Measurements from ENCODE around the gene COL12A1. TPM values are rescaled to one million over a fixed set of nuclear protein-coding genes. Genes with fewer than 3 reads are reported as not detected.
A peak's percentile ranks its signal among the peaks of the same experiment; 100 is the strongest.

Gene COL12A1
- total RNA-seq, 1 donor from 2014 or later, result 15.5 TPM

DNA sequence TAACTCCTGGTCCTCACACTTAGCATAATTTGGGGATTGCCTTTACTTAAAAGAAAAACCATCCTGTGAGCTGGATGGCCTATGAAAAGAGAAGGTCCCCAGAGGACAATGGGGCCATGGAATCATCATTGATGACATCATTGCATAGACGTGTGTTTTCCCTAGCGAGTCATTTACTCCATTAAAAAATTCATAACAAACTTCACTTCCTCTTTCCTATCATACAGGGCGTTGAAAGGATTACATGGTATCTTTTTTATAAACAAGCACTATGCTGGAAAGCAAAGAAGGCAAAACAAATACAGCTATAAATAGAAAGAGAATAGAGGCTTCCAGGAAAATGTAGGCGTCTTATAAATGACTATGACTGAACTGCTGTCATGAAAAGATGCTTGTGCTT, 11.3 kb upstream of the COL12A1 start:
- no peak for DNase-seq (ENCODE audit: missing footprints)
- intact Hi-C loops (cut with DNase I), result loop anchor here (10.0 kb wide), 1 partner anchor 1542 kb away; no protein-coding TSS in a partner anchor

GRCh38 chr6:75215291-75215690, 9.4 kb upstream of the COL12A1 start:
- ATAC-seq (no peak), DNase-seq (ENCODE audit: missing footprints) (no peak)
- intact Hi-C loops (cut with DNase I), result loop anchor here (10.0 kb wide), 1 partner anchor 1540 kb away; no protein-coding TSS in a partner anchor

More for the DNA sequence above, 11.3 kb upstream of the COL12A1 start:
- ATAC-seq, result peak; percentile 71

DNA sequence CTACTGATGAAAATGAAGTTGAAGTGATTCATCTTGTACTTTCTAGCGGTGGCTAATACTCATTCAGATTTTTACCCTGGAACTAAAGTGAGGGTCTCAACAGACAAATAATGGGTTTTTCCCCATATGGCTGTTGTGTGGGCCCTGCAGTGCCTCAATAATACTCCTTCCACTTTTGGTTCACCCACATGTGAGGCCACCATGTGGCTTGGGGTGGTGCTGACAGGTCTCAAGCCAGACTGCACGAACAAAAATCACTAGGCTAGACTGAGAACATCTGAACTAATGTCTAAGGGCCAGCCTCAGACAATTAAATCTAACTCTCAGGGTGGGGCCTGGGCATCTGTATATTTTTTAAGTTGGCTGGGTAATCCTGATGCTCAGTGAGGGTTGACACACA, 7.9 kb upstream of the COL12A1 start:
- intact Hi-C loops (cut with DNase I), result loop anchor here (10.0 kb wide), 1 partner anchor 1539 kb away; no protein-coding TSS in a partner anchor
- DNase-seq (ENCODE audit: missing footprints) (no peak), ATAC-seq (no peak)

DNA sequence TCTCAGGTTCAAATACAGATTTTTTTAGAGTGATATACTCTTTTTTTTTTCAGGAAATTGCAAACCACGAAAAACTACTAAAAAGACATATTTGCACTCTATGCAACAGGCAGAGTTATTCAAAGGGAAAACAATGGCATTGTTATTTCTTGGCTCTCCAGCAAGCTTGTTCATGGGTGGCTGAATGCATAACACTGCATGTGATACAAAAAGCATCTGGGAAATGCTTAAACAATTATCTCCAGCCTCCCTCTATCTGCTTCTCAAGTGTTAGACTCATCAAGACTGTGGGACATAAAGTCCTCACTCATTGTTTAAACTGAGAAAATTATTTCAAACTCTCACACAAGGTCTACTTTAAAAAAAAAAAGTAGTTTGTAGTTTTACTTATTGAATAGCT, 7.3 kb upstream of the COL12A1 start:
- ATAC-seq (no peak), DNase-seq (ENCODE audit: missing footprints) (no peak)
- intact Hi-C loops (cut with DNase I), result loop anchor here (10.0 kb wide), 1 partner anchor 1538 kb away; no protein-coding TSS in a partner anchor

- no peak for DNase-seq (ENCODE audit: missing footprints)
- intact Hi-C loops (cut with DNase I), result loop anchor here (10.0 kb wide), 1 partner anchor 1537 kb away; no protein-coding TSS in a partner anchor
- ATAC-seq, result no peak
These were observed 6.2 kb upstream of the COL12A1 start for GRCh38 chr6:75211920-75212590.

DNA sequence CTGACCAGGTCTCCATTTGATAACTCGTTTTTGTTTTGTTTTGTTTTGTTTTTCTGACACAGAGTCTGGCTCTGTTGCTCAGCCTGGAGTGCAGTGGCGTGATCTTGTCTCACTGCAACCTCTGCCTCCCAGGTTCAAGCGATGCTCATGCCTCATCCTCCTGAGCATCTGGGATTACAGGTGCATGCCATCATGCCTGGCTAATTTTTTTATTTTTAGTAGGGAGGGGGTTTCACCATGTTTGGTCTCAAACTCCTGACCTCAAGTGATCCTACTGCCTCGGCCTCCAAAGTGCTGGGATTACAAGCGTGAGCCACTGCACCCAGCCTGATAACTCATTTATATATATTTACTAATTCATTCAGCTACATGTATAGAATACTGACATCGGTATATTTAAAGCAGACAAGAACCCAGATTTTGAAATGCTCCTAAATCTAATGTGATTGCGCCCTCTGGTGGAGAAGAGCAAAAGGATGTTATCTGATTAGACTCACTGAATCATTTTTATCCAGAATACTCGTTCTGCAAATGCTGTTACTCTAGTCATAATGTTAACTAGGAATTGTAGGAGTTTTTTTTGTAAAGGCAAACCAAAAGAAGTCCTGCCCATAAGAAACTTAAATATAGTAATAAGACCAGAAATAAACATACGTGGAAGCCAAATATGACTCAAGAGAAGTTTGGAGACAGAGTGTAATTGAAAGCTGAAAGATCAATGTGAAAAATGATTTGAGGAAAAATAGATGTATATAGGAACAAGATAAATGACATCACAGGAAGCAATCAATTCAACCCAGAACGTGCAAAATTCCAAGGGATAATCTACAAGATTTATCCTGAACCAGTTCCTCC, 5.3 kb upstream of the COL12A1 start:
- intact Hi-C loops (cut with DNase I), result loop anchor here (10.0 kb wide), 1 partner anchor 1536 kb away; no protein-coding TSS in a partner anchor
- ATAC-seq (no peak), DNase-seq (ENCODE audit: missing footprints) (no peak)

DNA sequence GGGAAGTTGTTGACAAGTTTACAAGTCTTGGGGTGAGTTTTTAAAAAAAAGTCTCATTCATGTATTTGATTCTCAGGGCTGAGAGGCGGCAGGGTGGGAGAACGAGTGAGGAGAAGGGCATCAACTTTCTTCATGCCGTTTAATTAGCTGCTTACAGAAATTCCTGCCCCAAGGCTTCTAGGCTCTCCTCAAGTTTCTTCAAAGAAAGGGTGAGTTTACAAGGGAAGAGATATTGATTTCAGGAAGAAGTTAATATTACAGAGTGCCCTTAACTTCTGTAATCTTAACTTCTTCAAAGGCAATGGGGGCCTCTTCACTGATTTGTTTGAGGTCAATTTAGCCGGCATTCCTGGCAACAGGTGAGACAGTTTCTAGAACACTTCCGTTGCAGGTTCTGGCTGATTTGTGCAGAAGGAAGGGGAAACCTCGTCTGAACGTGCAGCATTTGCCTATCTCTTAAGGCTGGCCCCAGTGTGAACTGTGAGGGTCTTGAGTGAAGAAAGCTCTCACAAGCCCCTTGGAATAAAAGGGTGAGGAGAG, 3.4 kb upstream of the COL12A1 start:
- intact Hi-C loops (cut with DNase I), result loop anchor here (2.0 to 10.0 kb wide), 7 partner anchors 214 to 1470 kb away; no protein-coding TSS in a partner anchor
- ATAC-seq, result no peak

GRCh38 chr6:75208298-75209183, 2.7 kb upstream of the COL12A1 start:
- intact Hi-C loops (cut with DNase I), result loop anchor here (2.0 to 10.0 kb wide), 7 partner anchors 214 to 1470 kb away; no protein-coding TSS in a partner anchor
- peak; percentile 74 for ATAC-seq
- peak; percentile 92 for DNase-seq (ENCODE audit: missing footprints)

More for the DNA sequence above, 3.4 kb upstream of the COL12A1 start:
- no peak for DNase-seq (ENCODE audit: missing footprints)

- DNase-seq (ENCODE audit: missing footprints) (no peak), ATAC-seq (peak; percentile 1)
- intact Hi-C loops (cut with DNase I), result loop anchor here (10.0 kb wide), 5 partner anchors 212 to 1352 kb away; no protein-coding TSS in a partner anchor
These were observed 906 bp upstream of the COL12A1 start for GRCh38 chr6:75206576-75207342.

- intact Hi-C loops (cut with DNase I), result loop anchor here (10.0 kb wide), 5 partner anchors 210 to 1350 kb away; no protein-coding TSS in a partner anchor
- no peak for ATAC-seq
- DNase-seq (ENCODE audit: missing footprints), result no peak
These were observed 686 bp downstream of the COL12A1 start for GRCh38 chr6:75204959-75205775.

- peak; percentile 80 for DNase-seq (ENCODE audit: missing footprints)
- ATAC-seq, result no peak
- intact Hi-C loops (cut with DNase I), result loop anchor here (10.0 kb wide), 5 partner anchors 210 to 1350 kb away; no protein-coding TSS in a partner anchor
These were observed 1.5 kb downstream of the COL12A1 start for GRCh38 chr6:75204217-75204958.

DNA sequence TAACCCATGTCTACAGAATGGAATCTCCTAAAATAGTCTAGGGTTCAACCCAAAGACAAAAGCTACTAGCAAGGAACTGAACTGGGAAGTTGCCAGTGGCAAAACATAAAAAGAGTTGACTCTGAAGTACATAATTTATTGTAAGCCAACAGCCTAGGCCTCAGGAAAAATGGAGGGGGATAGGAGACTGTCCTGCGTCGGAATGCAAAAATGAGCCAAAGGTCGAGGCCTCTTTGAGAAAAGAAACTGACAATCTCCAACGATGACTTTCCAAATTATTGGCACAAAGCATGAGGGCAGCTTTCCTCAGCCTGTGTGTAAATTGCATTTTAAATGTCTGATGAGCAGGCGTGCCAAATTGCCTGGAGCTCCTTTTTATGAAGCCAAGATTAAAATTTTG, 2.1 kb downstream of the COL12A1 start:
- DNase-seq (ENCODE audit: missing footprints) (no peak), ATAC-seq (no peak)
- intact Hi-C loops (cut with DNase I), result loop anchor here (10.0 kb wide), 5 partner anchors 209 to 1349 kb away; no protein-coding TSS in a partner anchor

DNA sequence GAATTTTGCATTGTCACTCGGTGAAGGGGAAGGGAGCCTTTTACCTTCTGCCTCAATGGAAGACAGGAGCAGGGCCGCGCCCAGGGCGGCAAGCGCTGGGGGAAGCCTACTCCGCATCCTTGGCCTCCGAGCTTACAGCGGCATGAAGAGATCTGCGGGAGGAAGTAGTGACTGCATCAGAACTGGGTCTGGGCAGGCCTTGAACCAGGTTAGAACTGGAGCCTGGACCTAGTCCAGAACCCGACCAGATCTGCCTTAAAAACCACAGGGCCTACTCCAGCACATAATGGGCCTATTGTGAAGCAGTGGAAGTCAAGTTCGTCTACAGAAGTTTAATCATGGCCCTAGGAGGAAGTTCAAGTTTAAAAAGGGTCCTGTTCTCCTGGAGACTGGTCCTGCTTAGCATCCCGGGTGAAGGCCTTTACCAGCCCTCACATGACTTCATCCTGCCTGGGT, 3.1 kb downstream of the COL12A1 start:
- DNase-seq (ENCODE audit: missing footprints) (no peak), ATAC-seq (no peak)
- intact Hi-C loops (cut with DNase I), result loop anchor here (10.0 kb wide), 5 partner anchors 208 to 1348 kb away; no protein-coding TSS in a partner anchor

- intact Hi-C loops (cut with DNase I), result loop anchor here (10.0 kb wide), 5 partner anchors 207 to 1347 kb away; no protein-coding TSS in a partner anchor
- ATAC-seq, result no peak
- peak; percentile 72 for DNase-seq (ENCODE audit: missing footprints)
These were observed 3.8 kb downstream of the COL12A1 start for GRCh38 chr6:75201901-75202672.

- intact Hi-C loops (cut with DNase I), result loop anchor here (10.0 kb wide), 5 partner anchors 206 to 1346 kb away; no protein-coding TSS in a partner anchor
These were observed 4.8 kb downstream of the COL12A1 start for GRCh38 chr6:75201021-75201420.

More at GRCh38 chr6:75201021-75201420, 4.8 kb downstream of the COL12A1 start:
- ATAC-seq (no peak), DNase-seq (ENCODE audit: missing footprints) (no peak)
